ENCODE measurements around the gene MXD3. TPM values are rescaled to one million over a fixed set of nuclear protein-coding genes. Genes with fewer than 3 reads are reported as not detected.

Gene MXD3
- total and polyA plus RNA-seq, 8 donors = 3.0 to 55.0 (median 6.5) TPM

- no peak for TF ChIP-seq CTCF (IDR thresholded peaks at IDR 0.05)
- WGBS, 2 donors = 94 to 95% methylated on average over 13 of the region's 13 CpGs
- H3K27ac ChIP-seq = no peak overlapping the region
- peaks cover 0 to 14% (median 5%) of the 10 kb centered on the region in 3 donors for H3K4me1 ChIP-seq
- no peaks in the 10 kb centered on the region for H3K9me3 ChIP-seq
- intact Hi-C loops (cut with DNase I) = no loop called here
- no peak for FAIRE-seq
- H3K27me3 ChIP-seq = no peaks in the 10 kb centered on the region
- no peak overlapping the region for H3K4me3 ChIP-seq
- ATAC-seq = no peak
- peaks cover 0 to 61% (median 40%) of the 10 kb centered on the region in 3 donors for H3K36me3 ChIP-seq
- DNase-seq = peak in 1 of 6 donors; percentile 69
These were observed 21.2 kb upstream of the MXD3 start for GRCh38 chr5:177332896-177333260.

GRCh38 chr5:177332031-177332895, 20.6 kb upstream of the MXD3 start:
- WGBS, 2 donors = 94 to 95% methylated on average over 35 of the region's 35 CpGs
- intact Hi-C loops (cut with DNase I) = no loop called here
- H3K36me3 ChIP-seq = peaks cover 0 to 54% (median 39%) of the 10 kb centered on the region in 3 donors

DNA sequence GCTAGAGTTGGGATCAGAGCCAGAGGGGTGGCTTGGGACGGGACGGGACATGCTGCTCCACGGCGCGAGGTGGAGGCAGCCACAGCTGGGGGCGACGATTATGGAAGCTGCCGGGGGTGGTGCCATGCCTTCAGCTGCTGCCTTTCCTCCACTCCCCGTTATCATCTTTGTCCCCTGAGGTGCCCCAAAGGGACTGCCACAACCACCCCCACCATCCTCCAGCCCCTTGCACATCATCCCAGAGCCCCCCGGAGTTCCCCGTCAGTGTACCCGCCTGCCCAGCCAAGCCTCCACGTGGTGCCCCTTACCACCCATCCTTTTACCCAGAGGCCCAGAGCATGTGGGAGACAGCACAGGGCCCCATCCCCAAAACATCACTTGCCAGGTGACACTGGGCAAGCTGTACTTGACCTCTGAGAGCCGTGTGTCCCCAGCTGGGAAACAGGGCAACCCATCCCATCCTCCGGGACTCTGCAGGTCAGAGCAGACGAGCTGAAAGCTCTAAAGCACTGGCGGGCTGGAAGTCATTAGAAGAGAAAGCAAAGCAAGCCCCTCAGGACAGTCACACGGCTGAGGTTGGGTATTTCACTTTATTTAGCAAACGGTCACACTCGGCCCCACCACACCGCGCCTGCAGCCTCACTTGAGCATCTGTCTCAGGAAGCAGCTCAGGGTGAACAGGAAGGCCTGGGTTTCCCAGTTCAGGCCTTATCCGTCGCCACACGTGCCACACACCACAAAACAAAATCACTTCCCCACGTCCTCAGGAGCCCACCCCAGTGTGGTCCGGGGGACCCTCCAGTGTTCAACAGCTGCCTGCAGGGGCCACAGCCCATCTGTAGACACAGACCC, 19.5 kb upstream of the MXD3 start:
- DNase-seq = peak in 2 of 6 donors; percentile 45 to 54
- Histone ChIP-seq H3K36me3 (peaks cover 0 to 44% (median 31%) of the 10 kb centered on the region in 3 donors), H3K9me3 (no peaks in the 10 kb centered on the region), H3K4me3 (no peak overlapping the region), H3K27ac (no peak overlapping the region), H3K27me3 (no peaks in the 10 kb centered on the region), H3K4me1 (peaks cover 0 to 16% (median 15%) of the 10 kb centered on the region in 3 donors)
- intact Hi-C loops (cut with DNase I) = no loop called here
- ATAC-seq = no peak
- TF ChIP-seq CTCF (IDR thresholded peaks at IDR 0.05) = no peak
- no peak for FAIRE-seq
- 92 to 93% methylated on average over 27 of the region's 27 CpGs for WGBS, 2 donors

More at GRCh38 chr5:177332031-177332895, 20.6 kb upstream of the MXD3 start:
- no peak for FAIRE-seq
- Histone ChIP-seq H3K27ac (no peak overlapping the region), H3K4me3 (no peak overlapping the region), H3K9me3 (no peaks in the 10 kb centered on the region), H3K27me3 (no peaks in the 10 kb centered on the region), H3K4me1 (peaks cover 0 to 14% (median 11%) of the 10 kb centered on the region in 3 donors)
- no peak for TF ChIP-seq CTCF (IDR thresholded peaks at IDR 0.05)
- peak in 1 of 6 donors; percentile 74 for DNase-seq
- no peak for ATAC-seq

GRCh38 chr5:177329883-177330282, 18.2 kb upstream of the MXD3 start:
- Histone ChIP-seq H3K4me1 (peaks cover 5 to 25% (median 24%) of the 10 kb centered on the region in 3 donors), H3K36me3 (peaks cover 0 to 31% (median 20%) of the 10 kb centered on the region in 3 donors), H3K27me3 (no peaks in the 10 kb centered on the region), H3K27ac (peak overlapping the region in 2 of 4 donors; percentile 16 to 33), H3K9me3 (no peaks in the 10 kb centered on the region), H3K4me3 (no peak overlapping the region)
- FAIRE-seq (no peak), DNase-seq (peak in 4 of 6 donors; percentile 58 to 74 (median 64)), ATAC-seq (peak; percentile 8 to 54 (median 44))
- no peak for TF ChIP-seq CTCF (IDR thresholded peaks at IDR 0.05)
- intact Hi-C loops (cut with DNase I) = loop anchor here in 1 of 3 donors (2.0 kb wide), 1 partner anchor 15 kb away; no protein-coding TSS in a partner anchor
- 49% methylated on average over 6 of the region's 6 CpGs for WGBS, 2 donors

All from pancreas (tissue), 10 donors.